Endothelial cell of umbilical vein (primary cell): ENCODE results near the gene MAST4. TPM values are rescaled to one million over a fixed set of nuclear protein-coding genes. Genes with fewer than 3 reads are reported as not detected.

ENCODE experiments used
- BruUV-seq: library from RNA; stranded (reverse); fragments of 400-500 nt; replicated peaks from 2 replicates; lab custom pipeline; 2021; lab: Mats Ljungman, UMichigan
- CTCF ChIA-PET: fragments of 300-600, 350-600 bp; sonication (Branson Sonifier 250); formaldehyde crosslinking; loops from one replicate; lab custom pipeline; 2021; ENCODE audit warnings: antibody characterized with exemption, inconsistent platforms; lab: Charles Lee
- POLR2A ChIA-PET: fragments of 300-600, 350-600 bp; sonication (Branson Sonifier 250); formaldehyde crosslinking; loops from one replicate; lab custom pipeline; 2021; ENCODE audit warnings: antibody characterized with exemption, inconsistent platforms; lab: Charles Lee
- DNase-seq: peaks from one replicate; pipeline ENCODE4 v3.0.0-alpha.2; 2011; ENCODE audit warnings: low read depth, low spot score
- FAIRE-seq: peaks from 2 replicates; lab custom pipeline; 2011; peaks lifted over from hg19 to GRCh38; lab: Jason Lieb, UNC
- H2AFZ ChIP-seq: 2 replicates; pipeline ENCODE4 v1.6.0; 2012; ENCODE audit warnings: low read depth, low read length, control low read depth, inconsistent platforms
- H3K27ac ChIP-seq: 2 replicates; pipeline ENCODE4 v1.5.1; 2011; ENCODE audit warnings: low read depth, mild to moderate bottlenecking, control low read depth, low read length, moderate library complexity; ENCODE audit not compliant: insufficient read depth
- H3K27me3 ChIP-seq, 2 experiments: 2 replicates each; pipeline versions ENCODE4 v1.6.0 to v1.6.1; 2011; ENCODE audit warnings: low read length in 2 of 2, mixed read lengths in 1 of 2; ENCODE audit not compliant: control insufficient read depth in 2 of 2, insufficient read depth in 2 of 2
- H3K36me3 ChIP-seq, 2 experiments: 2 replicates in 1 of 2; 3 replicates in 1 of 2; pipeline ENCODE4 v1.5.1; 2011; ENCODE audit warnings: low read length in 2 of 2, mild to moderate bottlenecking in 1 of 2, moderate library complexity in 1 of 2; ENCODE audit not compliant: control insufficient read depth in 2 of 2, insufficient read depth in 2 of 2; ENCODE audit errors: extremely low read depth in 1 of 2
- H3K4me1 ChIP-seq: 3 replicates; pipeline ENCODE4 v1.5.1; 2011; ENCODE audit warnings: mild to moderate bottlenecking, low read length; ENCODE audit not compliant: control insufficient read depth, insufficient read depth; ENCODE audit errors: extremely low read depth
- H3K4me2 ChIP-seq: 2 replicates; pipeline ENCODE4 v1.6.1; 2011; ENCODE audit warnings: low read length, control low read depth, mixed read lengths; ENCODE audit not compliant: insufficient read depth
- H3K4me3 ChIP-seq, 3 experiments: fragments of 200-600 bp in 1 of 3; sonication (generic), shearing (Covaris generic) in 1 of 3; replicated peaks in 1 of 3; 2 replicates each; pipeline ENCODE4 v1.5.1; 2011 to 2016; ENCODE audit warnings: control low read depth in 3 of 3, low read length in 3 of 3, mild to moderate bottlenecking in 2 of 3, inconsistent platforms in 1 of 3, low read depth in 1 of 3, moderate library complexity in 1 of 3; ENCODE audit not compliant: insufficient read depth in 1 of 3
- H3K79me2 ChIP-seq: 2 replicates; pipeline ENCODE4 v1.6.0; 2012; ENCODE audit warnings: low read length, inconsistent platforms; ENCODE audit not compliant: control insufficient read depth, insufficient read depth
- H3K9ac ChIP-seq: replicated peaks from 2 replicates; pipeline ENCODE3; 2011; ENCODE audit warnings: low read length, control low read depth; ENCODE audit not compliant: insufficient read depth; ENCODE audit errors: extremely low read depth
- H3K9me1 ChIP-seq: replicated peaks from 3 replicates; pipeline ENCODE4 v1.6.0; 2011; ENCODE audit warnings: mild to moderate bottlenecking, low read length; ENCODE audit not compliant: control insufficient read depth, insufficient read depth; ENCODE audit errors: extremely low read depth
- H3K9me3 ChIP-seq: replicated peaks from 2 replicates; pipeline ENCODE4 v1.5.1; 2012; ENCODE audit warnings: low read length, inconsistent platforms; ENCODE audit not compliant: control insufficient read depth, insufficient read depth
- H4K20me1 ChIP-seq: replicated peaks from 2 replicates; pipeline ENCODE3; 2011; ENCODE audit warnings: mild to moderate bottlenecking, low read length; ENCODE audit not compliant: control insufficient read depth, insufficient read depth; ENCODE audit errors: extremely low read depth
- CTCF ChIP-seq, 2 donors: IDR thresholded peaks; 1 replicate in 1 of 2; 2 replicates in 1 of 2; pipeline ENCODE4 v1.5.1; 2011; ENCODE audit warnings: low read length in 2 of 2, mild to moderate bottlenecking in 2 of 2, moderate library complexity in 2 of 2, control low read depth in 1 of 2, inconsistent platforms in 1 of 2, low read depth in 1 of 2; ENCODE audit not compliant: insufficient read depth in 1 of 2; ENCODE audit errors: extremely low read depth in 1 of 2
- EZH2 ChIP-seq: IDR thresholded peaks from 2 replicates; pipeline ENCODE4 v1.6.1; 2012; ENCODE audit warnings: borderline replicate concordance, low read depth, mild to moderate bottlenecking, moderate library complexity, low read length, inconsistent platforms; ENCODE audit not compliant: severe bottlenecking
- FOS ChIP-seq: IDR thresholded peaks from 2 replicates; pipeline ENCODE4 v1.6.1; 2011; ENCODE audit warnings: mild to moderate bottlenecking, low read length, moderate library complexity, borderline replicate concordance; ENCODE audit not compliant: insufficient read depth
- GATA2 ChIP-seq: IDR thresholded peaks from 2 replicates; pipeline ENCODE4 v1.7.0; 2011; ENCODE audit warnings: low read depth, mild to moderate bottlenecking, moderate library complexity, mixed read lengths, low read length; ENCODE audit not compliant: insufficient read length, insufficient read depth
- JUN ChIP-seq: IDR thresholded peaks from 2 replicates; pipeline ENCODE4 v1.6.1; 2011; ENCODE audit warnings: borderline replicate concordance, low read depth; ENCODE audit not compliant: insufficient read length, insufficient read depth
- MAX ChIP-seq: IDR thresholded peaks from 2 replicates; pipeline ENCODE4 v1.6.1; 2011; ENCODE audit not compliant: insufficient read depth, insufficient read length
- MYC ChIP-seq: IDR thresholded peaks from one replicate; pipeline ENCODE4 v1.6.1; 2011; ENCODE audit warnings: mild to moderate bottlenecking, low read depth, low read length
- POLR2A ChIP-seq: IDR thresholded peaks from 2 replicates; pipeline ENCODE4 v1.6.1; 2012; ENCODE audit warnings: low read depth, mild to moderate bottlenecking, control low read depth, low read length
- POLR2AphosphoS5 ChIP-seq: IDR thresholded peaks from 2 replicates; pipeline ENCODE4 v1.6.1; 2012; ENCODE audit warnings: low read depth, mild to moderate bottlenecking, control low read depth, low read length, moderate library complexity; ENCODE audit not compliant: insufficient read depth
- dilution Hi-C: fragments of 300-500 bp; cut with MboI; formaldehyde crosslinking; loops from one replicate; pipeline ENCODE4 v1.15.0; 2019; ENCODE audit warnings: low sequenced_read_pairs; ENCODE audit not compliant: extremely low pct_ligation_motif_present
- intact Hi-C: fragments of 100-400 bp; cut with micrococcal nuclease; formaldehyde crosslinking; loops from one replicate; pipeline ENCODE4 v1.10.0; 2022
- polyA plus RNA-seq, 4 experiments: library from polyadenylated mRNA; depleted of rRNA in 3 of 4; stranded (reverse) in 3 of 4; unstranded in 1 of 4; fragments of >200 nt; gene quantifications; 2 replicates each; pipeline versions ENCODE4 v1.2.1 to v1.2.3, GENCODE V29; 2011 to 2012; ENCODE audit warnings: missing spikeins in 1 of 4
- total RNA-seq: library from RNA; stranded (reverse); gene quantifications from 2 replicates; pipeline ENCODE4 v1.2.3, GENCODE V29; 2021

Gene MAST4
- total and polyA plus RNA-seq, 2 donors (not counting 3 experiments of a cell fraction or from before 2014, with no cell fraction given), result 40.2 to 116 TPM

GRCh38 chr5:66958201-66958979 lies 362.2 kb downstream of the MAST4 start:
- H4K20me1 ChIP-seq, result no peaks in the 10 kb centered on the region
- H3K27me3 ChIP-seq, result no peaks in the 10 kb centered on the region
- FAIRE-seq (peak; percentile 40), DNase-seq (peak; percentile 78)
- TSS peak; percentile 40 for BruUV-seq
- peaks cover 24% of the 10 kb centered on the region for H3K4me1 ChIP-seq
- TF ChIP-seq POLR2A (no peak), JUN (peak; percentile 43), FOS (peak; percentile 50), MYC (no peak)
- intact Hi-C loops, result loop anchor here (1.0 kb wide), 1 partner anchor 46 kb away; no protein-coding TSS in a partner anchor
- H3K9me1 ChIP-seq, result no peaks in the 10 kb centered on the region
- peak overlapping the region; percentile 80 for H3K27ac ChIP-seq
- peak overlapping the region; percentile 91 for H3K4me2 ChIP-seq
- CTCF ChIA-PET, result interaction anchor here (0.7 to 1.9 kb wide), 16 partner anchors 9 to 191 kb away, joined by 3 to 9 read pairs (median 3); no protein-coding TSS in a partner anchor
- no peaks in the 10 kb centered on the region for H3K9me3 ChIP-seq
- no peaks in the 10 kb centered on the region for H3K36me3 ChIP-seq
- peak overlapping the region; percentile 77 for H3K9ac ChIP-seq
- H2AFZ ChIP-seq, result peak overlapping the region; percentile 18
- H3K4me3 ChIP-seq, result peak overlapping the region in 1 of 3 experiments; percentile 53
- dilution Hi-C loops, result no loop called here
- POLR2A ChIA-PET, result no interaction called here
- H3K79me2 ChIP-seq, result no peaks in the 10 kb centered on the region

GRCh38 chr5:66958980-66959641 lies 362.9 kb downstream of the MAST4 start:
- no peaks in the 10 kb centered on the region for H3K79me2 ChIP-seq
- no peak for TF ChIP-seq CTCF (IDR thresholded peaks at IDR 0.05; ENCODE audit: extremely low read depth in 1 of 2, insufficient read depth in 1 of 2, low read depth in 1 of 2, low read length in 2 of 2)
- no peak for TF ChIP-seq POLR2AphosphoS5
- no peak for TF ChIP-seq MAX
- TF ChIP-seq EZH2, result no peak
- TF ChIP-seq GATA2, result no peak
- no peak for TF ChIP-seq POLR2A
- TF ChIP-seq JUN, result no peak
- TF ChIP-seq FOS, result no peak
- TF ChIP-seq MYC, result no peak
- H3K27ac ChIP-seq, result peak overlapping the region; percentile 80
- ChIA-PET POLR2A (no interaction called here), CTCF (interaction anchor here (0.6 to 1.9 kb wide), 13 partner anchors 8 to 653 kb away, joined by 3 to 9 read pairs (median 4); no protein-coding TSS in a partner anchor)
- dilution Hi-C loops (no loop called here), intact Hi-C loops (loop anchor here (1.0 kb wide), 1 partner anchor 45 kb away; no protein-coding TSS in a partner anchor)
- peaks cover 24% of the 10 kb centered on the region for H3K4me1 ChIP-seq
- H3K4me2 ChIP-seq, result peak overlapping the region; percentile 91
- H3K9me1 ChIP-seq, result no peaks in the 10 kb centered on the region
- peak; percentile 20 for DNase-seq
- no peaks in the 10 kb centered on the region for H3K27me3 ChIP-seq
- peak overlapping the region; percentile 77 for H3K9ac ChIP-seq
- no peaks in the 10 kb centered on the region for H4K20me1 ChIP-seq
- H3K36me3 ChIP-seq, result no peaks in the 10 kb centered on the region
- no peaks in the 10 kb centered on the region for H3K9me3 ChIP-seq
- H3K4me3 ChIP-seq, result no peak overlapping the region
- no TSS peak for BruUV-seq
- peak overlapping the region; percentile 32 for H2AFZ ChIP-seq
- no peak for FAIRE-seq
